Measurements from ENCODE around the gene CREG2.

The CREG2 gene

DNA sequence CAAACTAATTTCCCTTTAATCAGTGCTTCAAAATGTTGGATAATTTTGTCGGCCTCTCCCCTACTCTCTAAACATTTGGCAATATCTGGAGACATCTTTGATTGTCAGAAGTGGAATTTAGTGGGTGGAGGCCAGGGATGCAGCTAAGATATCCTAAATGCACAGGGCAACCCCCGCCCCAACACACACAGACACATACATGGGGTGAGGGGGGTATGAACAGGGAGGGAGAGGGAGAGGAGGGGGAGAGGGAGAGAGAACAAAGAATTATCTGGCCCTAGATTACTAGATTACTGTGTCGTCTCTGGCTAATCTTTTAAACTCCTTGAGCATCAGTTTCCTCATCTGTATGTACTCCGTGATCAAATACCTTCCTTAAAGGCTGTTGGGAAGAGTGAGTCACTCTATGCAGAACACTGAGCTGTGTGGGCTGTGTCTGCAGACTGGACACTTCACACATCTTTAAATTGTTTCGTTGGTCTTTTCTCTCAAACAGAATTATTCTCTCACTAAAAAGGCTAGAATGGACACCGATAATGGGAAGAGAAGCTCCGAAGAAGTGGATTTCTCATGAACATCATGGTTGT lies 81.7 kb downstream of the CREG2 start:
- FAIRE-seq: no peak

DNA sequence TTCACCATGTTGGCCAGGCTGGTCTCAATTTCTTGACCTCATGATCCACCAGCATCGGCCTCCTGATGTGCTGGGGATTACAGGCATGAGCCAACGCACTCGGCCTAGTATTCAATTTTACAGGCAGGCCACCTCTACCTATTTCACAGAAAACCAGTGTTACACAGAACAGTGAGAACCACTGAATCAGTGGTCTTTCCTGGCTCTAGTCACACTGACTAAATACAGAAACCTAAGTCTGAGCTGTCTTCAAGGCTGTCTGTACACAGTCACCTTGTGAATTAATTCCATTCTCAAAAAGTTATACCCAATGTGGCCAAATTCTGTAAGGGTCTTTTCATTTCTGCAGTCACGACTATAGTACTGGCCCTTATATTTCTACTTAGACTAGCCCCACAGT lies 82.3 kb downstream of the CREG2 start:
- FAIRE-seq: no peak

DNA sequence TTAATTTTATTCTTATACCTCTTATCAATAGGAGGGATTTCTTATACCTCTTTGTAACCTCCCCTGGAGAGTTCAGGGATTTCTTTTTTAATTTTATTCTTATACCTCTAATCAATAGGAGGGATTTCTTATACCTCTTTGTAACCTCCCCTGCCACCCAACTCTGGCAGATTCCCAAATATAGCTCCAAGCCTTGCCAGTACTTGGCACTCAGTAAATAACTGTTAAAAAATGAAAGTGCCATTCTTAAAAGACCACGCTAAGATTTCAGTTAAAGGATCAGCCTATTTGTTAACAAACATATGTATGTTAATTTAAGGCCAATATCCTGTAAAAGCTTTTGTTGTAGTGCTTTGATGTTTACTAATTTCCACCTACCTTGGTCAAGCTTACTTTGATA lies 83.6 kb downstream of the CREG2 start:
- FAIRE-seq: no peak

DNA sequence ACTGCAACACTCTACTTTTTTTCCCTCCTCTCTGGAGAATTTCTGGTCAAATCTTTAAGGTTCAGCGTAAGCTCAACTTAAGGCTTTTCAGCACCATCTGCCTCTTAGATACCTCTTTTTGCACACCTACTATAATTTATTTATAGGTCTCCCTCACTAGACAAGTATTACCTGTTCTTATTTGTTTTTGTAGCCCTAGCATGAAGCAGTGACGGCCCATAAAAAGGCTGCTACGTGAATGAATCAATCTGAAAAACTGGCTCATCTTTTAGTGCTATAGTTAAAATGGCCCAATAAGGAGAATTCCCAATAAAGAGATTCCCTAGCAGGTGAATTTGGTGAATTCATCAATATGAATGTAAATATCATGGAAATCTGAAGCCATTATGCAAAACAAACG lies 85.3 kb downstream of the CREG2 start:
- FAIRE-seq: no peak

DNA sequence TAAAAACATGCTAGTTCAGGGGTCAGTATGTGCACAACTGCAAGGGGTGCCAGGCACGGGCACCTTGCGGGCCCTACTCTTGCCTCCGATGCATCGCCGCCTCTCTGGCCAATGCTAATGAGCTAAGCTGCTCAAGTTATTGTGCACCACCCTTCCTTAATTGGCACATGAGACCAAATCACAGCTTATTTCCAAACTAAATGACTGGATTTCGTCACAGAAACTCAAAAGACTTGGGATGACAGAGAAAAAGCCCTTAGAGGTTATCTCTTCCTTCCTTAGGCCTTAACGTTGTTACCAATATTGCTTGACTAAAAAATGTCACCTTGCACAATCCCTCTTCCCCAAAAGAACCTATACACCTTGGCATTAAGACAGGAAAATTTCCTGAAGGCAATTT lies 86.5 kb downstream of the CREG2 start:
- no peak for FAIRE-seq

DNA sequence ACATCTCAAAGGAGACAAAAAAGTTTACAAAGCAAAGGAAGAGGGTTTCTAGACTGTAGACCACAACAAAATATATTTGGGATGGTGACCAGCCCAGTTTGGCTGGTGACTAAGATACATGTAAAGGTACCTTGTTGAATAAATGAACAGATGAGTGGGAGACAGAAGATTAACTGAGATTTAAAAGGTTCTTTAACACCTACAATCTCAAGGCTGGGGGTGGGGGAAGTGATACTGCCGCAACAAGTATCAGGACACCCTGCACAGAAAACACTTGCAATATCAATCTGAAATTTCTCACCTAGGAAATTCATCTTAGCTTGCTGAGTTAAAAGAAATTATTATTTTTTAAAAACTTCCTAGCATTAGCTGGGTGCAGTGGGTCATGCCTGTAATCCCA lies 87.1 kb downstream of the CREG2 start:
- no peak for FAIRE-seq

DNA sequence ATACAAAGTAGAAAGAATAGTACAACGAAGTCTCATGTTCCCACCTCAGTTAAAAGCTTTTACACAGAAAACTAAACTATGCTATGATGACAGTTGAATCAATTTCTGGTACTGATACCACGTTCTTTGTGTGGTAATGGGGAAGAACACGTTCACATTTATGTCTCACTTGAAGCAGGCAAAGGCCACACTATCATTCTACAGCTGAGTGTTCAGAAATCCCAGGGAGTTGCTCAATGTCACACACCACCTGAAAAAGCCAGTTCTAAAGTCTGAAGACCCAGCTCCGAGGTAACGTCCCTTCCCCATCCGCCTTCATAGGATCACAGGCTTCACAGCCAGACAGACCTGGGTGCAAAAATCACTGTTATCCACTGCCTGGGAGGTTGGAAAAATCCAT lies 87.7 kb downstream of the CREG2 start:
- FAIRE-seq: no peak

DNA sequence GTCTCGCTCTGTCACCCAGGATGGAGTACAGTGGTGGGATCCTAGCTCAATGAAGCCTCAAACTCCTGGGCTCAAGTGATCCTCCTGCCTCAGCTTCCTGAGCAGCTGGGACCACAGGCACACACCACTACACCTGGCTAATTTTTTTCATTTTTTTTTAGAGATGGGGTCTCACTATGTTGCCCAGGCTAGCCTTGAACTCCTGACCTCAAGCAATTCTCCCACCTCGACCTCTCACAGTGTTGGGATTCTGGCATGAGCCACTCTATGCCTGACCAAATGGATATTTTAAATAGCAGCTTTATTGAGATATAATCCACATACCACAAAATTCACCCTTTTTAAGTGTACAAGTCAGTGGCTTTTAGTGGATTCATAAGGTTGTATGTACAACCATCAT lies 89.9 kb downstream of the CREG2 start:
- no peak for FAIRE-seq

DNA sequence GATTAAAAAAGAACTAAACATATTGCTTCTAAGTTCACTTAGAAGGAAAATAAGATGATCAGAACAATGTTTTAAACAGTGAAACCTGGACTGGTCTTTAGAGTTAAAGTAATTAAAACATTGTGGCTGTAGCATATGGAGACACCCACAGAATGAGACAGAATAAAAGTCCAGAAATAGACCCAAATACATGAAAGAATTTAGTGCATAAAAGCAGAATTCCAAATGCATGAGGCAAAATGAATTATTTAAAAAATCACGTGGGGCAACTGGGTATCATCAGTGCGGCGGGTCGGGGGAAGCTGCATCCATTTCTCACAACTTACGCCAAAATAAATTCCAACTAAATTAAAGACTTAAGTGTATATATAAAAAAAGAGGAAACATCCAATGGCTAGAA lies 90.9 kb downstream of the CREG2 start:
- no peak for FAIRE-seq

DNA sequence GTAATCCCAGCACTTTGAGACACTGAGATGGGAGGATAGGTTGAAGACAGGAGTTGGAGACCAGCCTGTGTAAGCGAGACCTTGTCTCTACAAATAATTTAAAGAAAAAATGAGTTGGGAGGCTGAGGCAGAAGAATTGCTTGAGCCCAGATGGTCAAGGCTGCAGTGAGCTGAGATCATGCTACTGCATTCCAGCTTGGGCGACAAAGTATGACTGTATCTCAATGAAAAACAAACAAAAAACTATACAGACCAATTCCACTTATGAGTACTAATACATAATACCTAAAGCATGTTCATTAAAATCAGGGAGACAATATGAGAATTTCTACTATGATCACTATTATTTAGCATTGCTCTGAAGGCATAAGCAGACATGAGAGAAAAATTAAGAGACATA lies 91.4 kb downstream of the CREG2 start:
- FAIRE-seq: no peak
